Upper lobe of left lung (tissue), 4 donors: ENCODE measurements around the gene CGRRF1.

Experiments used
- EP300 ChIP-seq, 4 donors: sonication (generic); formaldehyde crosslinking; IDR thresholded peaks; one replicate each; pipeline ENCODE4 v1.5.1; 2017; ENCODE audit warnings: antibody characterized with exemption in 4 of 4, control low read depth in 2 of 4
- POLR2A ChIP-seq, 4 donors: fragments of 450-650 bp; IDR thresholded peaks; one replicate each; pipeline ENCODE4 v1.5.1; 2016 to 2017; ENCODE audit warnings: antibody characterized with exemption in 4 of 4, mild to moderate bottlenecking in 2 of 4
- POLR2AphosphoS5 ChIP-seq, 2 donors: sonication (generic); formaldehyde crosslinking; IDR thresholded peaks; one replicate each; pipeline ENCODE4 v1.5.1; 2017; ENCODE audit warnings: antibody characterized with exemption in 2 of 2
- TF ChIP-seq, protein P1 (sequence below), 6 experiments: fragments of 450-650 bp in 4 of 6; fragments of 200-600 bp in 2 of 6; sonication (generic) in 2 of 6; IDR thresholded peaks; one replicate each; pipeline ENCODE4 v1.5.1; 2016 to 2019; ENCODE audit warnings: antibody characterized with exemption in 6 of 6

DNA sequence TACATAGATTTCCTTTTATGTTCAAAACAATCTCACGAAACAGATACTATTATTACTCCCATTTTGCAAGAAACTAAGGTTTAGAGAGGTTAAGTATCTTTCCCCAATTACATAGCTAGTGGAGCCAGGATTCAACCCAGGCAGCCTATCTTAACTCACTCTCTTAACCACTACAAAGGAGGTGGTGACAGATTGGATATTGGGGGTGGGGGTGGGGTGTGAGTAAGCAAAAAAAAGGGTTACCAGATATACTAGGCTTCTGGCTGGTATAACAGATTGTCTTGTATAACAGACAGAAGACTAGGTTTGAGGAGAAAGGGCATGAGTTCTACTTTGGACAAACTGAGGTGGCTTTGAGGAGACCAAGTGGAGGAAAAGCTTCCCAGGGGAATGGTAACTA is 23.0 kb upstream of the CGRRF1 start:
- TF ChIP-seq, protein P1, sequence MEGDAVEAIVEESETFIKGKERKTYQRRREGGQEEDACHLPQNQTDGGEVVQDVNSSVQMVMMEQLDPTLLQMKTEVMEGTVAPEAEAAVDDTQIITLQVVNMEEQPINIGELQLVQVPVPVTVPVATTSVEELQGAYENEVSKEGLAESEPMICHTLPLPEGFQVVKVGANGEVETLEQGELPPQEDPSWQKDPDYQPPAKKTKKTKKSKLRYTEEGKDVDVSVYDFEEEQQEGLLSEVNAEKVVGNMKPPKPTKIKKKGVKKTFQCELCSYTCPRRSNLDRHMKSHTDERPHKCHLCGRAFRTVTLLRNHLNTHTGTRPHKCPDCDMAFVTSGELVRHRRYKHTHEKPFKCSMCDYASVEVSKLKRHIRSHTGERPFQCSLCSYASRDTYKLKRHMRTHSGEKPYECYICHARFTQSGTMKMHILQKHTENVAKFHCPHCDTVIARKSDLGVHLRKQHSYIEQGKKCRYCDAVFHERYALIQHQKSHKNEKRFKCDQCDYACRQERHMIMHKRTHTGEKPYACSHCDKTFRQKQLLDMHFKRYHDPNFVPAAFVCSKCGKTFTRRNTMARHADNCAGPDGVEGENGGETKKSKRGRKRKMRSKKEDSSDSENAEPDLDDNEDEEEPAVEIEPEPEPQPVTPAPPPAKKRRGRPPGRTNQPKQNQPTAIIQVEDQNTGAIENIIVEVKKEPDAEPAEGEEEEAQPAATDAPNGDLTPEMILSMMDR (IDR thresholded peaks at IDR 0.05), result no peak
- TF ChIP-seq EP300 (IDR thresholded peaks at IDR 0.05) (no peak), POLR2AphosphoS5 (IDR thresholded peaks at IDR 0.05) (no peak), POLR2A (IDR thresholded peaks at IDR 0.05) (no peak)
